Activated effector memory CD4-positive, alpha-beta T cell treated with Interleukin-2 at 50 U/mL for 16 hours (primary cell): ENCODE data around the gene PHC2.
"Not testable (repeated sequence)": the region's sequence is repeated elsewhere in the genome, so short reads cannot be mapped to it uniquely, and the experiment has no call there.

Source experiments
- DNase-seq: peaks from one replicate; pipeline ENCODE4 v3.0.0-alpha.2; 2020

Gene PHC2

GRCh38 chr1:33307494-33307864 is 123.4 kb downstream of the PHC2 start:
- no peak for DNase-seq

GRCh38 chr1:33306653-33307493 is 124.0 kb downstream of the PHC2 start:
- no peak for DNase-seq

- DNase-seq, result no peak
Observed at GRCh38 chr1:33305816-33306652, 124.9 kb downstream of the PHC2 start.

- no peak for DNase-seq
Observed at GRCh38 chr1:33305016-33305415, 125.9 kb downstream of the PHC2 start.

GRCh38 chr1:33302325-33302724 is 128.6 kb downstream of the PHC2 start:
- no peak for DNase-seq

- DNase-seq, result no peak
Observed at GRCh38 chr1:33301273-33301984, 129.5 kb downstream of the PHC2 start.

- no peak for DNase-seq
Observed at GRCh38 chr1:33300673-33301072, 130.2 kb downstream of the PHC2 start.

GRCh38 chr1:33299461-33300155 is 131.3 kb downstream of the PHC2 start:
- no peak for DNase-seq

- peak; percentile 36 for DNase-seq
Observed at GRCh38 chr1:33298623-33299277, 132.1 kb downstream of the PHC2 start.

GRCh38 chr1:33297911-33298622 is 132.8 kb downstream of the PHC2 start:
- no peak for DNase-seq

GRCh38 chr1:33296824-33297223 is 134.1 kb downstream of the PHC2 start:
- no peak for DNase-seq

- DNase-seq, result no peak
Observed at GRCh38 chr1:33296082-33296458, 134.8 kb downstream of the PHC2 start.

GRCh38 chr1:33295450-33296081 is 135.3 kb downstream of the PHC2 start:
- peak; percentile 76 for DNase-seq

GRCh38 chr1:33295023-33295422 is 135.9 kb downstream of the PHC2 start:
- no peak for DNase-seq

GRCh38 chr1:33294071-33295010 is 136.6 kb downstream of the PHC2 start:
- DNase-seq, result no peak

- DNase-seq, result no peak
Observed at GRCh38 chr1:33292726-33293340, 138.1 kb downstream of the PHC2 start.

- DNase-seq, result not testable (repeated sequence)
Observed at GRCh38 chr1:33290615-33291014, 140.3 kb downstream of the PHC2 start.

GRCh38 chr1:33289858-33290154 is 141.1 kb downstream of the PHC2 start:
- DNase-seq, result no peak

- no peak for DNase-seq
Observed at GRCh38 chr1:33288976-33289857, 141.7 kb downstream of the PHC2 start.
